ENCODE measurements around the gene NTRK3.

The NTRK3 gene

GRCh38 chr15:88118035-88118434 lies 138.5 kb downstream of the NTRK3 start:
- no peak for DNase-seq

- DNase-seq: no peak
These were observed 140.9 kb downstream of the NTRK3 start for GRCh38 chr15:88115486-88116152.

- DNase-seq: no peak
These were observed 142.8 kb downstream of the NTRK3 start for GRCh38 chr15:88113613-88114308.

- no peak for DNase-seq
These were observed 147.5 kb downstream of the NTRK3 start for GRCh38 chr15:88108991-88109390.

GRCh38 chr15:88108477-88108876 lies 148.1 kb downstream of the NTRK3 start:
- no peak for DNase-seq

GRCh38 chr15:88106074-88106473 lies 150.5 kb downstream of the NTRK3 start:
- DNase-seq: no peak

GRCh38 chr15:88104357-88104756 lies 152.2 kb downstream of the NTRK3 start:
- no peak for DNase-seq

GRCh38 chr15:88100181-88100580 lies 156.4 kb downstream of the NTRK3 start:
- no peak for DNase-seq

GRCh38 chr15:88098361-88098760 lies 158.2 kb downstream of the NTRK3 start:
- DNase-seq: no peak

GRCh38 chr15:88091444-88092016 lies 165.0 kb downstream of the NTRK3 start:
- DNase-seq: no peak

- DNase-seq: peak; percentile 22 to 54
These were observed 166.0 kb downstream of the NTRK3 start for GRCh38 chr15:88090481-88091011.

- no peak for DNase-seq
These were observed 166.8 kb downstream of the NTRK3 start for GRCh38 chr15:88089731-88090130.

- no peak for DNase-seq
These were observed 167.4 kb downstream of the NTRK3 start for GRCh38 chr15:88089024-88089620.

- no peak for DNase-seq
These were observed 172.5 kb downstream of the NTRK3 start for GRCh38 chr15:88083811-88084760.

- peak in 1 of 2 experiments; percentile 26 for DNase-seq
These were observed 175.9 kb downstream of the NTRK3 start for GRCh38 chr15:88080616-88081015.

- DNase-seq: no peak
These were observed 179.1 kb downstream of the NTRK3 start for GRCh38 chr15:88077296-88078020.

- no peak for DNase-seq
These were observed 180.2 kb downstream of the NTRK3 start for GRCh38 chr15:88076328-88076727.

GRCh38 chr15:88075102-88075501 lies 181.4 kb downstream of the NTRK3 start:
- DNase-seq: no peak

GRCh38 chr15:88074386-88074785 lies 182.2 kb downstream of the NTRK3 start:
- DNase-seq: no peak

GRCh38 chr15:88073391-88073691 lies 183.2 kb downstream of the NTRK3 start:
- DNase-seq: no peak

- DNase-seq: no peak
These were observed 183.7 kb downstream of the NTRK3 start for GRCh38 chr15:88072598-88073390.

Measured in cerebellar nuclear complex (tissue), 1 donor.